Activated CD8-positive, alpha-beta memory T cell treated with anti-CD3 and anti-CD28 coated beads, Interleukin-2, amount 50 U/mL, for 48 hours (primary cell): ENCODE data around the gene PSME2.
"Not testable (repeated sequence)": the region's sequence is repeated elsewhere in the genome, so short reads cannot be mapped to it uniquely, and the experiment has no call there.

Source experiments
- DNase-seq: peaks from one replicate; pipeline ENCODE4 v3.0.0-alpha.2; 2020

The PSME2 gene

DNA sequence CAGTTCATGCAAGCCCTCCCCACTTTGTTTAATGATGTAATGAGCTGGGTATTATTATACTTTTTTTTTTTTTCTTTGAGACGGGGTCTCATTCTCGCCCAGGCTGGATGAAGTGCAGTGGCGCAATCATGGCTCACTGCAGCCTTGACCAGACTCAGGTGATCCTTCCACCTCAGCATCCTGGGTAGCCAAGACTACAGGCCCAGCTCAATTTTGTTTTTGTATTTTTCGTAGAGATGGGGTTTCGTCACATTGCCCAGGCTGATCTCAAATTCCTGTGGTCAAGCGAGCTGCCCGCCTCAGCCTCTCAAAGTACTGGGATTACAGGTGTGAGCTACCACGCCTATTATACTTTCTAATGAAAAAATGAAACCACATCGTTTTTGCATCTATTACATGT, 36.4 kb downstream of the PSME2 start:
- DNase-seq, result no peak

DNA sequence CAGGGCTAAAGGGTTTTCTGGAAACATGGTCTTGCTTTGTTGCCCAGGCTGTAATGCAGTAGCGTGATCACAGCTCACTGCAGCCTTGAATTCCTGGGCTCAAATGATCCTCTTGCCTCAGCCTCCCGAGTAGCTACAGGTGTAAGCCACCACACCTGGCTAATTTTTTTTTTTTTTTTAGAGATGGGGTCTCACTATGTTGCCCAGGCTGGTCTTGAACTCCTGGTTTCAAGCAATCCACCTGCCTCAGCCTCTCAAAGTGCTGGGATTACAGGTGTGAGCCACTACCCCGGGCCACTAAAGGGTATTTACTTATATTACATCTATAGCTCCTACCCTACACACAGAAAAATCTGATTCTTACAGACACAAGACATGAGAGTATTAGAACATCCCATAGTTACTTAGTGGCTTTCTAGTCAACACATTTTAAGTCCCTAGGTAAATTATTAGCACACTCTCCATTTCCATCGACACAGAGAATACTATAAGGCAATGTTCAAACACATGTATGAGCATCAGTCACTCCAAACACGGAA, 38.0 kb downstream of the PSME2 start:
- no peak for DNase-seq

DNA sequence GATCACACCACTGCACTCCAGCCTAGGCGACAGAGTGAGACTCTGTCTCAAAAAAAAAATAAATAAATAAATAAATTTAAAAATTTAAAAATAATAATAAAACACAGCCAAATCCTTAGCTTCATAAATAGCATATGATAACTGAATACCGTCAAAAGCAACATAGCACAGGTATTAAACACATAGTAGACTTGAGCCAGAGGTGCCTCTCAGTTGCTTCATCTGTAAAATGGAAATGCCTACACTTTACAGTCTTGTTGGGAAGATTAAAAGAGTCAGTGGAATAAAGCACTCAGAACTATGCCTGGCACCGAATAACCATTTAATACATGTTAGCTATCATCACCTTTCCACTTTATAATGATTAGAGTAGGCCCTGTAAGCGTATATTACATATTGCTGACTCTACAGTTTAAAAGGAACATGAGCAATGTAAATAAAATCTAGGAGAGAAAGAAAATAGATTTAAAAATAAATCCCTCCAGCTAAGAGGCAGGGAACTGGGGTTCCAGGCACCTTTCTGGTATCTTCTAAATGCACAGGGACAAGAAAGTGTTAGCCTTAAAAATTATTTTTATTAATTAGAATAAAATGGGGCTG, 39.6 kb downstream of the PSME2 start:
- no peak for DNase-seq

DNA sequence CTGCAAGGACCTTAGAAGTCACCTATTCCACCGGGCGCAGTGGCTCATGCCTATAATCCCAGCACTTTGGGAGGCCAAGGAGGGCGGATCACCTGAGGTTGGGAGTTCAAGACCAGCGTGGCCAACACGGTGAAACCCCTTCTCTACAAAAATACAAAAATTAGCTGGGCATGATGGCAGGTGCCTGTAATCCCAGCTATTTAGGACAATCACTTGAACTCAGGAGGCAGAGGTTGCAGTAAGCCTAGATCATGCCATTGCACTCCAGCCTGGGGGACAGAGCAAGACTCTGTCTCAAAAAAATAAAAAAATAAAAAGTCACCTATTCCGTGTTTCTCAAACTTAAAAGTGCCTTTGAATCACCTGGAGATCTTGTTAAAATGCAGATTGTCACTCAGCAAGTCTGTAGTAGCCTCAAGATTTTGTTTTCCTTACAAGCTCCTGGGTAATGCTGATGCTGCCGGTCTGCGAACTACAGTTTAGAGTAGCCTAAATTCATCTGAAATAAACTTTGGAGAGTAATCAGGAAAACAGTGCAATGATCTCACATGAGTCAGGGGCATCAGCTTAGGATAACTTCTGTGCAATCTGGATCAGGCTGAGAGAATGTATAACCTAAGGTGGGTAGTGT, 40.7 kb downstream of the PSME2 start:
- DNase-seq, result not testable (repeated sequence)

DNA sequence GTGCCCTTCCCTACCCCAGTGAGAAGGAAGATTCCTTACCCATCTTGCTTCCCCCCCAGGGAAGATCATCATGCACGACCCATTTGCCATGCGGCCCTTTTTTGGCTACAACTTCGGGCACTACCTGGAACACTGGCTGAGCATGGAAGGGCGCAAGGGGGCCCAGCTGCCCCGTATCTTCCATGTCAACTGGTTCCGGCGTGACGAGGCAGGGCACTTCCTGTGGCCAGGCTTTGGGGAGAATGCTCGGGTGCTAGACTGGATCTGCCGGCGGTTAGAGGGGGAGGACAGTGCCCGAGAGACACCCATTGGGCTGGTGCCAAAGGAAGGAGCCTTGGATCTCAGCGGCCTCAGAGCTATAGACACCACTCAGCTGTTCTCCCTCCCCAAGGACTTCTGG, 43.0 kb downstream of the PSME2 start:
- DNase-seq, result no peak

DNA sequence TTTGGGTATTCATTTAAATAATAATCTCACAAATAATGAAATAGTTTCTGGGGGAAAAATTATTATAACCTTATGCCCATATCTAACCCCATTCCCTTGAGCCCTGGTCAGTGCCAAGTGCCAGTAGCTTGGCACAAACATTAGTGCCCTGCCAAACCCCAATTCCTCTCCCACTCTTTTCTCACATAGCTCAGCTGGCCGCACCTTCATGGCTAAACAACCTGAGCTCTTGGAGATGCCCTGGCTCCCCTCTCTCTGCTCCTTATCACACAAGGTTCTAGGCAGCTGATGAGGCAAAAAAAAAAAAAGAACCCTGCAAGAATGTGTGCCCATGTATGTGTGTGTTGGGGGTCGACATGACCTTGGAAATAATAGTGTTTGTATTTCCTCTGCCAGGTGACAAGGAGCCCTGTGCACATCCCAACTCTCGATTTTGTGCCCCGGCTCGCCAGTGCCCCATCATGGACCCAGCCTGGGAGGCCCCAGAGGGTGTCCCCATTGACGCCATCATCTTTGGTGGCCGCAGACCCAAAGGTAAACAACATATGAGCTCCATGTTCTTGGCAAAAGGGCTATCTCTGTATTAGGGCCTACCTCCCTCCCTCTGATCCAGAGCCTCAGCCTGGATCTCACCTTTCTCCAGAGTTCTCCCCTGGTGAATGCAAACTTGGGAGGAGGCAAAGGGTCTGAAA, 43.9 kb downstream of the PSME2 start:
- no peak for DNase-seq

DNA sequence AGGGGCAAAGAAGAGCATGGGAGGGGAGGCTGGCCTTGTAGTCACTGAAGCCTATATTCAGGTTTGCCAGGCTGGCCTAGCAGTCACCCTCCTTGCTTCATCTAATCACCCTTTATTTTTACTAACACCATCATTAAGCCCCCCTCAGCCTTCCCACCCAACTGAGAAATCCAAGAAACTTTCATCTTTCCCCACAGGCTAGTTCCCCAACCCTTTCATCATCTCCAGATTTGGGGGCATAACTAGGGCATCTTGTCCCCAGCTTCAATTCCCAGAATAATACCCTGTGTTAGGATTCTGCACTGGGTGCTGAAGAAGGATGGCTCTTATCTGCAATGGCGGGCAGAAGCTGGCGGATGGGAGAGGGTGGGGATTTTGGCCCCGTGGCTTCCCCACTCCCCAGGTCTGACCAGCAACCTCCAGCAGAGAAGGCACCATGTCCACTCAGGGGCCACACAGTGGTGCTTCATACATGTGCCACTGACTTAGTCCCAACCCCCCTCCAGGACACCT, 45.4 kb downstream of the PSME2 start:
- no peak for DNase-seq

DNA sequence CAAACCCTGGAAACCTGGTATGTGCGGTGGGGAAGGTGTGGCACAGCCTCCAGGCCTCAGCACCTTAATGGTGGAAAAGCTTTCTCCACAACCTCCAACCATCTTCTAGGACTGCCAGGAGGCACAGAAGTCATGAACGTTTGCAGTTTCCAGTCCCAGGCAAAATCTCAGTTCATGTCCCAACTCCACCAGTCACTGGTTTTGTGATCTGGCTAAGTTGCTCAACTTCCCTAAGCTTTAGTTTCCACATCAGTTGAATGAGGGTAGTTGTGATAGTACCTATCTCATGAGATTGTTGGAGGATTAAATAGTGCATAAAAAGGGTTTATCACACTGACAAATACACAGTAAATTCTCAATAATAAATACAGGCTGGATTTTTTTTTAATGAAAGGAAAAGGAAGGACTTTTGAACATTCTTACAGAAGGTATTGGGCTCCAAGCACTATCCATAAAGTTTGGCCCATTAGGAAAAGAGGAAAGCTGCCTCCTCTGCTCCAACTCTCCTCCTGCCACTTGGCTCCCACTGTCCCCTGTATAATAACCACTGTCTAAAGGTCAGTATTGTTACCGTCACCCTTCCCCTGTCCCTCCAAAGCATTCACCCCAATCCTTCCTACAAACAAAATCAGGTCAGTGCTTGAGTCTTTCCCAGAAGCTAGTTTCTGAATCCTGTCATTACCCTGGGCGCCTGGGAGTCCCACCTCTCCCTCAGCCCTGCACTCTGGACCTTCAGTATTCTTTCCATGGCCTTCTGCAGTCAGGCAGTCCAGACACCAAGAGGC, 46.0 kb downstream of the PSME2 start:
- no peak for DNase-seq

DNA sequence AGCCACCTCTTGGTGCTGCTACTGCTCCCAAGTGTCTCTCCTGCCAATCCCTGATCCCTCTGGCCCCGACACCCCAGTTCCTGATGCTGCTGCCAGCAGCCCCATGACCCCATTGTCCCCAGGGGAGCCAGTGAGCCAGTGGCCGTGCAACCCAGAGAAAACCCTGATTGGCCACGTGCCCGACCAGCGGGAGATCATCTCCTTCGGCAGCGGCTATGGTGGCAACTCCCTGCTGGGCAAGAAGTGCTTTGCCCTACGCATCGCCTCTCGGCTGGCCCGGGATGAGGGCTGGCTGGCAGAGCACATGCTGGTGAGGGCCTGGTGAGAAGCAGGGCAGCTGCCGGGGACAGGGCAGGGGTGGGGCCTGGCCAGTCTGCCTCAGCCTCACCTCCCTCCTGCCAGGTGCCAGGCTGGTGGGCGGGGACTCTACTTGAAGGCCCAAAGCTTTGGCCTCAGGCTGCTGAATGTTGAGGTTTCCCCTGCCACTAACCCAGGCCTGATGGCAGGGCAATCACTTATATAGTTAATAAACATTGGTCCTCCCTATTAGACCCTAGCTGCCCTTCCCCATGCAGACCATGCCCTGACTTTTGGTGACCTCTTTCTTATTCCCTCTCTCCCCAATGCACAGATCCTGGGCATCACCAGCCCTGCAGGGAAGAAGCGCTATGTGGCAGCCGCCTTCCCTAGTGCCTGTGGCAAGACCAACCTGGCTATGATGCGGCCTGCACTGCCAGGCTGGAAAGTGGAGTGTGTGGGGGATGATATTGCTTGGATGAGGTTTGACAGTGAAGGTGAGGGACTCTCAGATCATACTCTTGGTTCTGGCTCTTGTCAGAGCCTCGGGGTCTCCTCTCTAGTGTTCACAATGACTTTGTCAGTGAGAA, 47.2 kb downstream of the PSME2 start:
- DNase-seq, result no peak

DNA sequence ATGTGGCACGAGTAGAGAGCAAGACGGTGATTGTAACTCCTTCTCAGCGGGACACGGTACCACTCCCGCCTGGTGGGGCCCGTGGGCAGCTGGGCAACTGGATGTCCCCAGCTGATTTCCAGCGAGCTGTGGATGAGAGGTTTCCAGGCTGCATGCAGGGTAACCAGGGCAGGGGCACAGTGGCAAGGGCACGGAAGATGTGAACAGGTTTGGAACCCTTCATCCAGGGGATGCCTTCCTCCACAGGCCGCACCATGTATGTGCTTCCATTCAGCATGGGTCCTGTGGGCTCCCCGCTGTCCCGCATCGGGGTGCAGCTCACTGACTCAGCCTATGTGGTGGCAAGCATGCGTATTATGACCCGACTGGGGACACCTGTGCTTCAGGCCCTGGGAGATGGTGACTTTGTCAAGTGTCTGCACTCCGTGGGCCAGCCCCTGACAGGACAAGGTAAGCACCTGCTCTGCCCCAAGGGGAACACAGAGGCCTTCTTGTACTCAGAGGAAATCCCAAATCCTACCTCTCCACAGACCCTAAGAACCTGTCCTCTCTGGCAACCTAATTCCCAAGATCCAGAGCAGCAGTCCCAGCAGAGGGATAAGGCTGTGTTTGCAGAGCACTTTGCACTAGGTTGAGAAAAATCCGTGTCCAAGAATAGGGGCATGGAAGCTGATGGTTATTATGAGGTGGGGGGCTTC, 48.0 kb downstream of the PSME2 start:
- DNase-seq, result no peak

DNA sequence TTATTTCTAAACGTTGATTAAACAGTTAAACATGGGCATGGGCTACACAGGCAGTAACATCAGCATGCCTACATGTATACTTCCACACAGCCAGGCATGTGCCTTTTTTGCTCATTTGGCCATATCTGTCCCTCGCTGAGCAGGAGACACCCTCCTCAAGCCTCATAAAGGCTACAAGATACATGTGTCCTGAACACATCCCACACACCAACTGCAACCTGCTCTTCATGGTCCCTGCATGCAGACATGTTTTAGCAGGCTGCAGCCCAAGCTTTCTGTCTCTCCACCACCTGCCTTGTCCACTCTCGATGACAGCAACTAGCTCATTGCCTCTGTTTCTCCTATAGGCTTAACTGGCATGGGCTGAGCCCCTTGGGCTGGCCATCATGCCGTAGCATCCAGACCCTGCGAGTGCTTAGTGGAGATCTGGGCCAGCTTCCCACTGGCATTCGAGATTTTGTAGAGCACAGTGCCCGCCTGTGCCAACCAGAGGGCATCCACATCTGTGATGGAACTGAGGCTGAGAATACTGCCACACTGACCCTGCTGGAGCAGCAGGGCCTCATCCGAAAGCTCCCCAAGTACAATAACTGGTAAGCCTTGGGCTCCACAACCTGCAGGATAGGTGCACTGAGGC, 49.7 kb downstream of the PSME2 start:
- DNase-seq, result no peak

DNA sequence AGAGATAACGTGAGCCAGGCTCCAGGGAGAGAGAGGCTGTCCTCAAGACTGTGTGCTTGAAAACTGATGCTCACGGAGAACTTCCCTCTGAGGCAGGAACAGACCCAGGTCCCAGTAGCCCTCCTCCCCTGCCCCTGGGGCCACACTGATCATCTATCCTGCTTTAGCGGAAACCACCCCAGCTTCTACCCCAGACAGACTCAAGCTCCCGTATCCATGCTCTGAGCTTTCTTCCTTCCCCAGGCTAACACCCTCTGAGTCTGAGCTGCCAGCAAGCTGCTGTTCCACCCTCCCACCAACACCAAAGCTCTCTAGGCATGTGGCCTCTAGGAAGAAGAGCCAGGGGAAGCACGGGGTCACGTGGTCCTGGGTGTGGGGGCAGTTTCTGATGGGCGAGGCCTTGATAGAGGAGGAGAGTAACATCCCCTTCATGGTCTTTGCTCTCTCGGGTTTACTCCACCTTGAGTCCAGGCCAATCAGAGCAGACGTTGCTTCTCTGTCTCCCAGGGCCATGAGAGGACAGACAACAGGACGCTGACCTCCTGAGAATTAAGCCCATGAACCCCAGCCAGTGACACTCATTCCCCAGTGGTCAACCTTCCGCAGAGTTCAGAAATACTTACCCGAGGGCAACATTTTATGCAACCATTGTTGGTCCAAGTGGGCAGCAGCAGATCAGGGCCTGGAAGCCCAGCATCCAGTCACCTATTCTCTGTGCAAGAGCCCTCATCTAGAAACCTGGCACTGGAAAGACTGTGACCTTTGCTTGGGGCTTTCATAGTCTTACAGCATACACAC, 50.9 kb downstream of the PSME2 start:
- peak; percentile 82 for DNase-seq

DNA sequence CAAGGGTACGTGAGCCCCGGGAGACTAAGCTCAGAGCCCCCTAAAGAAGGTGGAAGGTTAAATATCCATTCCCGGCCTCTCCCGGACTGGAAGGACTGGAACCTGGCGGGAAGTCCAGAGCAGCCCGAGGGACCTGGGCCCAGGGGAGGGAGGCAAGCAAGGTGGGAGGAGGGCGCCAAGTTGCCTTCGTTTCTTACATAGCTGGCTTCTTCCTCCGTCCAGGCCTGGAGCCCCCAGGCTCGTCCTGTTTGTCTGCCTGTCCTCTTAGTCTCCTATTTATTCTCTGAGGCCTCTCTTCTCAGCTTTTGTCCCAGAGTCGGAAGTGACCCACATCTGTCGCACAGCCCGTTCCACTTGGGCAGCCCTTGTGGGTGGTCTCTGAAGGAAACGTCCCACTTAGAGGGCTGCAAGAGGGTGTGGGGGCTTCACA, 51.6 kb downstream of the PSME2 start:
- DNase-seq, result no peak

DNA sequence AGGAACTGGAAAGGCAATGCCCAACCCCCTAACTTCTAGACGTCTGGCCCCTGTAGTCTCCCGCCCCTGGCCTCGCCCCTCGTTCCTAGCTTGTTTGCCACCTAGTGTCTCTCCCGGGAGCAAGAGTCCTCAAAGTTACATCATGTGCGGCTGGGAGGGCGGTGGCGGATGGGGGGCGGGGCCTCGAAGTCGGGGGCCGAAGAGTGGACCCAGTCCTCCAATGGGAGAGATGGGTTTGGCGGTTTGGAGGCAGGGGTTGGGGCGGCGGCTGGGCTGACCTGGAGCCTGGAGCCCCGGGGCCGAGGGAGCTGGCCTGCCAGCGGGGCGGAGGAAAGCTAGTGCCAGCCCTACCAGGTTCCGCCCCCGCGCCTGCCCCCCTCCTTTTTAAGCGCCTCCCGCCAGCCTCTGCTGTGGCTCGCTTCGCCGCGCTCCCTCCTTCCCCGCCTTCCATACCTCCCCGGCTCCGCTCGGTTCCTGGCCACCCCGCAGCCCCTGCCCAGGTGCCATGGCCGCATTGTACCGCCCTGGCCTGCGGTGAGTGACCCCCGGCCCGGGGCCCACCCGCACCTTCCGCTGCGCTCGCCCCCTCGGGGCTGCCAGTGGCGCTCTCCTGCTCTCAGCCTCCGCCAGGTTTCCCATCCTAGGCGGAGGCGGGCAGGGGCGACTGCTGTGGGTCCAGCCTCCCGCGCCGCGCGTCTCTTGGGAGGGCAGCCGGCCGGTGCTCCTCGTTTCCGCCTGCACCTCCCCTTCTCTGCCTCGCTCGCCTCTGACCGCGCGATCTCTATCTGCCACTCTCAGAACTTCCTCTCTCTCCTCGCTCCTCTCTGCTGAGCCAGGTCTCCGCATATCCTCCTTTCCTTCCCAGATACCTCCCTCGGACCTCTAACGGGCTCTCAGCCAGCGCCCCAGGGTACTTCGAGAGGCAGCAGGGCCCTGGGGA, 52.2 kb downstream of the PSME2 start, which contains the start of gene PCK2:
Gene PCK2 (plus strand): TSS at position 411 of the 940 bp plus-strand sequence. CDS start 95 bp downstream, at position 506.
- peak; percentile 91 for DNase-seq
